ENCODE data around the gene KLHL6.
"Not testable (repeated sequence)": the region's sequence is repeated elsewhere in the genome, so short reads cannot be mapped to it uniquely, and the experiment has no call there.

The KLHL6 gene

DNA sequence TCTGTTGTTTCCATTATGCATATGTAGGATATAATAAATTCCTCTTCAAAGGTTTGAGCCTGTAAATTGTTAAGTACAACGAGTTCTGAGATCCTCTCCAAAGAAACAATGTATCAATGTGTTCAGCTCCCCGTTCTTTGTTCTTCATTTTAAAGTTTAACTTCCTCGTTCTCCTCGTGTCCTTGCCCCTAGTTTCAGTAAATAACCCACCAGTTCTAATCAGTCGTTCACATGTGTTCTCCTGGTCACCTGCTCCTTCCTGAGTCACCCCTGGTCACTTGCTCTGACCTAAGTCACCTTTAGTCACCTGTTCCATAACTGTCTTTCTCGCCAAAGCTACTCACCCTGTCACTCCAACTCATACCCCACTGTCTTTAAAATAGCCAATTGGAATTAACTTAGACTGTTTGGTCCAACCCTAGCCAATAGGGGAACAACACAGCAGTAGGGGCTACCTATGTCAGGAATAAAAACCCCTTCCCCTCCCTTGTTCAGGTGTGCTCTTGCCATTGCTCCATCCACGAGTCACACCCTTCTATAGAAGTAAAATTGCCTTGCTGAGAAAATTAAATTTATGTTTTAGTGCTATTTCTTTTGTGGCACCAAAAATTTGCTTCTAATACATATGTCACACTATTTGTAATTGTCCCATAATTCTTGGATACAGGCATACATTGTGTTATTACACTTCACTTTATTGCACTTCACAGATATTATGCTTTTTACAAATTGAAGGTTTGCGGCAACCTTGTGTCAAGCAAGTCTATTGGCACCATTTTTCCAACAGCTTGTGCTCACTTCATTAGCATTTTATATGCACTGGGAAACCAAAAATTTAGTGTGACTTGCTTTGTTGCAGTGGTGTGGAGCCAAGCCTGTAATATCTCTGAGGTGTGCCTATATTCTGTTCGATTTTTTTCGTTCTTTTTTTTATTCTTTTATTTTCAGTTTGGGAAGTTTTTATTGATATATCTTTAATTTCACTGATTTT lies 111.8 kb downstream of the KLHL6 start:
- no peak for DNase-seq

GRCh38 chr3:183442994-183443393 lies 112.5 kb downstream of the KLHL6 start:
- no peak for DNase-seq
- intact Hi-C loops (cut with DNase I): no loop called here

More for the DNA sequence above, 111.8 kb downstream of the KLHL6 start:
- intact Hi-C loops (cut with DNase I): no loop called here

GRCh38 chr3:183440521-183440920 lies 115.0 kb downstream of the KLHL6 start:
- DNase-seq; intact Hi-C loops (cut with DNase I): not testable (repeated sequence)

DNA sequence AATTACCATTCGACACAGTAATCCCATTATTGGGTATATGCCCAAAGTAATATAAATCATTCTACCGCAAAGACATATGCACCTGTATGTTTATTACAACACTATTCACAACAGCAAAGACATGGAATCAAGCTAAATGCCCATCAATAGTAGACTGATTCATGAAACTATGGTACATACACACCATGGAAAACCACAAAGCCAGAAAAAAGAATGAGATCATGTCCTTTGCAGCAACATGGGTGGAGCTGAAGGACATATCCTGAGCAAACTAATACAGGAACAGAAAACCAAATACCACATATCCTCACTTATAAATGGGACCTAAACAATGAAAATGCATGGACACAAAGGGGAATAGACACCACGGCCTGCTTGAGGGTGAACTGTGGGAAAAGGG lies 116.0 kb downstream of the KLHL6 start:
- intact Hi-C loops (cut with DNase I): no loop called here
- DNase-seq: no peak

DNA sequence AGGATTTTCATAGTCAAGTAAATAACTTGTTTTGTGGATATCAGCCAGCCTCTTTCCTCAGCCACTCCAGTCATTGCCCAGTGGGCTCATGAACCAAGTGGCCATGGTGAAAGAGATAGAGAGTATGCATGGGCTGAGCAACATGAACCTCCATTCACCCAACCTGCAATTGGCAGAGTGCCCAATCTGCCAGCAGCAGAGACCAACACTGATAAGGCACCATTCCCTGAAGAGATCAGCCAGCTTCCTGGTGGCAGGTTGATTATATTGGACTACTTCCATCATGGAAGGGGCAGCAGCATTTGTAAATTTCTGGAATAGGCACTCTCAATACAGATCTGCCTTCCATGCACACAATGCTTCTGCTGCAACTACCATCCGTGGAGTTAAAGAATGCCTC lies 116.8 kb downstream of the KLHL6 start:
- intact Hi-C loops (cut with DNase I): no loop called here
- DNase-seq: no peak

GRCh38 chr3:183437666-183438564 lies 117.6 kb downstream of the KLHL6 start:
- DNase-seq: no peak
- intact Hi-C loops (cut with DNase I): no loop called here
